Activated CD4-positive, alpha-beta T cell treated with anti-CD3 and anti-CD28 coated beads, Interleukin-2, amount 10 ng/mL, durations not matched to agents 7 days and 5 days (primary cell): ENCODE results near the gene NCOR2. TPM values are rescaled to one million over a fixed set of nuclear protein-coding genes. Genes with fewer than 3 reads are reported as not detected.

Experiments used
- CTCF ChIA-PET: fragments of 350-600 bp; sonication (Branson Sonifier 250); formaldehyde crosslinking; loops from one replicate; lab custom pipeline; 2021; ENCODE audit warnings: antibody characterized with exemption; lab: Charles Lee
- POLR2A ChIA-PET: fragments of 350-600 bp; sonication (Branson Sonifier 250); formaldehyde crosslinking; loops from one replicate; lab custom pipeline; 2021; ENCODE audit warnings: antibody characterized with exemption; lab: Charles Lee
- DNase-seq: peaks from one replicate; pipeline ENCODE4 v3.0.0-alpha.2; 2020
- H3K27ac Mint-ChIP-seq: one replicate; pipeline ENCODE4 v1.8.0; 2021; ENCODE audit warnings: mild to moderate bottlenecking, moderate library complexity, mixed read lengths
- H3K27me3 Mint-ChIP-seq: one replicate; pipeline ENCODE4 v1.8.0; 2021; ENCODE audit warnings: mixed read lengths
- H3K36me3 Mint-ChIP-seq: one replicate; pipeline ENCODE4 v1.8.0; 2021; ENCODE audit warnings: low read depth, mixed read lengths
- H3K4me1 Mint-ChIP-seq: one replicate; pipeline ENCODE4 v1.8.0; 2021; ENCODE audit warnings: mixed read lengths
- H3K4me3 Mint-ChIP-seq: one replicate; pipeline ENCODE4 v1.8.0; 2021; ENCODE audit warnings: mild to moderate bottlenecking, moderate library complexity, mixed read lengths
- H3K9me3 Mint-ChIP-seq: one replicate; pipeline ENCODE4 v1.8.0; 2021; ENCODE audit warnings: mixed read lengths
- total RNA-seq, 2 experiments: library from RNA; stranded (reverse); gene quantifications; one replicate each; pipeline ENCODE4 v1.2.3, GENCODE V29; 2021

NCOR2 gene
- total RNA-seq, 2 experiments from 2014 or later: 96.4 to 102 TPM

- H3K4me3 Mint-ChIP-seq: peak overlapping the region; percentile 77
- H3K9me3 Mint-ChIP-seq: no peaks in the 10 kb centered on the region
- peaks cover 22% of the 10 kb centered on the region for H3K4me1 Mint-ChIP-seq
- no peaks in the 10 kb centered on the region for H3K36me3 Mint-ChIP-seq
- peak overlapping the region; percentile 80 for H3K27ac Mint-ChIP-seq
- H3K27me3 Mint-ChIP-seq: no peaks in the 10 kb centered on the region
- CTCF ChIA-PET: no interaction called here
- POLR2A ChIA-PET: no interaction called here
- peak; percentile 84 for DNase-seq
These were observed 411 bp upstream of the NCOR2 start for GRCh38 chr12:124567673-124568373.

DNA sequence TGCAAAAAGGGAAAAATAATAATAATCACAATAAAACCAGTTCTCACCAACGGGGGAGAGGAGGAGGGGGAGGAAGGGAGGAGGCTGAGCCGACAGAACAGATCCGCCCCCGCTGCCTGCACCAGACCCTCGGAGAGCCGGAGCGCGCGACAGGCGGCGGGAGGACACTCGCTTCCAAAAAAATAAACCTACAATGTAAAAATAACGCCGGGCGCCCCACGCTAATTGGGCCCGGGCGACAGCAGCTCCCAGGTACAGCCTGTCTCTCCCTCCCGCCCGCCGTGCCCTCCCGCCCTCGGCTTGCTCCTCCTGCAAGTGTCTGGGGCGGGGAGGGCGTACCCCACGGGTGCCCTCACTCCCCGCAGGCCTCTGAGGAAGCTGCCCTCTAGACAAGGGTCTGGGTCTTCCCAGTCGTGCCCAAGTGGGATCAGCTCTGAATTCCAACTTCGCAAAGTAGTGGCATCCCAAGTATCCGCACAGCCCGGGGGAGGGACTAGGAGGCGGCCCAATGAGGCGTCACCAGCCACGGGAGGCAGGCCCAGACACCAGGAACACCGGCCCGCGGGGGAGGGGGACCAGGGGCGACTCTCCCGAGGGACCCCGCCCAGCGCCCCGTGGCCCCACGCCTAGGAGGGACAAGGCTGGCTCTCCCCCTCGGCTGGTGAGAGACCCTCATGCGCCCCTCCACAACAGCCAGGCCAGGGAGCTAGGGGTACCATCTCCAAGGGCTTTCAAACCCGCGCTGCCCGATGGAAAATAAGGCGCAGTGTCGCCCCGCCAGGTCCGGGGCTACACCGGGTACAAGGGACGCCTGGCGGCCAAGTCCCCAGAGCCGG, 1.0 kb downstream of the NCOR2 start:
- peak; percentile 74 for DNase-seq
- ChIA-PET POLR2A (interaction anchor here (0.5 kb wide), 1 partner anchor 113 kb away, joined by 3 read pairs; no protein-coding TSS in a partner anchor), CTCF (interaction anchor here (0.7 kb wide), 1 partner anchor 598 kb away, joined by 3 read pairs; no protein-coding TSS in a partner anchor)
- peaks cover 22% of the 10 kb centered on the region for H3K4me1 Mint-ChIP-seq
- no peaks in the 10 kb centered on the region for H3K9me3 Mint-ChIP-seq
- no peaks in the 10 kb centered on the region for H3K27me3 Mint-ChIP-seq
- peak overlapping the region; percentile 92 for H3K4me3 Mint-ChIP-seq
- H3K36me3 Mint-ChIP-seq: no peaks in the 10 kb centered on the region
- H3K27ac Mint-ChIP-seq: peak overlapping the region; percentile 91

- Mint-ChIP-seq H3K27ac (peak overlapping the region; percentile 74), H3K36me3 (no peaks in the 10 kb centered on the region), H3K9me3 (no peaks in the 10 kb centered on the region), H3K27me3 (no peaks in the 10 kb centered on the region), H3K4me3 (peak overlapping the region; percentile 92), H3K4me1 (peaks cover 22% of the 10 kb centered on the region)
- POLR2A ChIA-PET: no interaction called here
- DNase-seq: no peak
- CTCF ChIA-PET: interaction anchor here (0.7 kb wide), 1 partner anchor 599 kb away, joined by 3 read pairs; no protein-coding TSS in a partner anchor
These were observed 1.7 kb downstream of the NCOR2 start for GRCh38 chr12:124565656-124566160.

- Mint-ChIP-seq H3K4me1 (peaks cover 22% of the 10 kb centered on the region), H3K36me3 (no peaks in the 10 kb centered on the region), H3K27ac (no peak overlapping the region), H3K27me3 (no peaks in the 10 kb centered on the region), H3K4me3 (peak overlapping the region; percentile 92), H3K9me3 (no peaks in the 10 kb centered on the region)
- ChIA-PET POLR2A (no interaction called here), CTCF (interaction anchor here (0.8 kb wide), 1 partner anchor 12 kb away, joined by 3 read pairs; no protein-coding TSS in a partner anchor)
- DNase-seq: no peak
These were observed 2.4 kb downstream of the NCOR2 start for GRCh38 chr12:124564971-124565491.

GRCh38 chr12:124564232-124564958, 3.0 kb downstream of the NCOR2 start:
- DNase-seq: no peak
- H3K4me1 Mint-ChIP-seq: peaks cover 22% of the 10 kb centered on the region
- H3K4me3 Mint-ChIP-seq: no peak overlapping the region
- POLR2A ChIA-PET: no interaction called here
- H3K9me3 Mint-ChIP-seq: no peaks in the 10 kb centered on the region
- no peak overlapping the region for H3K27ac Mint-ChIP-seq
- no peaks in the 10 kb centered on the region for H3K27me3 Mint-ChIP-seq
- CTCF ChIA-PET: interaction anchor here (0.8 kb wide), 1 partner anchor 11 kb away, joined by 3 read pairs; no protein-coding TSS in a partner anchor
- H3K36me3 Mint-ChIP-seq: no peaks in the 10 kb centered on the region

DNA sequence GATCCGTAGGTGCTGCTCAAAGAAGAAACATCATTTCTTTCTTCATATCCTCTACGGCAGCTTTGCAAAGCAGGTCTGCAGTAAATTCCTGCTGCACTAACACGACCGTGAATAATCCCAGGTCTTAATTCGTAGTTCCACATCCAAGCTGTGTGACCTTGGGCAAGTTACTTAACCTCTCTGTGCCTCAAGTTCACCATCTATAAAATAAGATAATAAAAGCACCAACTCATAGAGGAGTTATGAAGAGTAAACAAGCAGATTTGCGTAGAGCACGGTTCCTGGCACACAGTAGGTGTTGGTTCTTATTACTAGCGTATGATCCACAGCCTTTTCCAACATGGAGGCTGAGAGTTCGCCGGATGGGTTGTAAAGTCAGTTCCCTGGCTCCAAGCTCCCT, 3.6 kb downstream of the NCOR2 start:
- CTCF ChIA-PET: interaction anchor here (2.0 kb wide), 1 partner anchor 12 kb away, joined by 7 read pairs; no protein-coding TSS in a partner anchor
- Mint-ChIP-seq H3K9me3 (no peaks in the 10 kb centered on the region), H3K27me3 (no peaks in the 10 kb centered on the region), H3K27ac (no peak overlapping the region), H3K4me3 (no peak overlapping the region), H3K4me1 (peaks cover 22% of the 10 kb centered on the region), H3K36me3 (no peaks in the 10 kb centered on the region)
- DNase-seq: no peak
- POLR2A ChIA-PET: no interaction called here

- H3K4me1 Mint-ChIP-seq: peaks cover 20% of the 10 kb centered on the region
These were observed 4.0 kb downstream of the NCOR2 start for GRCh38 chr12:124563401-124563800.

DNA sequence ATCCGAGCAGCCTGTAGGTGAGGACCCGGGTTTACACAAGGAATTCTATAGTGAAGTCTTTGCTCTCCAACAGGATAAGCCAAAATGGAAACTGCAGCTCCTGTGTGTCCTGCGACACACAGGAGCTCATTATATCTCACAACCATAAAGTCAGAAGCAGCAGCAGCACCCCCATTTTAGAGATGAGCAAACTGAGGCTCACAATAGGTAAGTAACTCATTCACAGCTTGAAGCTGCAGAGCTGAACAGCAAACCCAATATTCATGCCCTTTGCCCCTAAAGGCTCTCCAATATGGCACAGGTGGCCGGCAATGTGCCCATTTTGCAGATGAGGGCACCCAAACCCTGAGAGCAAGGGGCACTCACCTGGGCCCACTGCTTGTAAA, 4.6 kb downstream of the NCOR2 start:
- CTCF ChIA-PET: interaction anchor here (2.0 kb wide), 1 partner anchor 11 kb away, joined by 7 read pairs; no protein-coding TSS in a partner anchor
- DNase-seq: no peak
- Mint-ChIP-seq H3K4me3 (no peak overlapping the region), H3K36me3 (no peaks in the 10 kb centered on the region), H3K9me3 (no peaks in the 10 kb centered on the region), H3K4me1 (peaks cover 16% of the 10 kb centered on the region), H3K27ac (no peak overlapping the region), H3K27me3 (no peaks in the 10 kb centered on the region)
- POLR2A ChIA-PET: no interaction called here

More at GRCh38 chr12:124563401-124563800, 4.0 kb downstream of the NCOR2 start:
- Mint-ChIP-seq H3K36me3 (no peaks in the 10 kb centered on the region), H3K27me3 (no peaks in the 10 kb centered on the region), H3K4me3 (no peak overlapping the region), H3K27ac (no peak overlapping the region), H3K9me3 (no peaks in the 10 kb centered on the region)
- DNase-seq: no peak
- CTCF ChIA-PET: interaction anchor here (2.0 kb wide), 1 partner anchor 12 kb away, joined by 7 read pairs; no protein-coding TSS in a partner anchor
- POLR2A ChIA-PET: no interaction called here

- Mint-ChIP-seq H3K36me3 (no peaks in the 10 kb centered on the region), H3K4me1 (peaks cover 14% of the 10 kb centered on the region), H3K27me3 (no peaks in the 10 kb centered on the region), H3K4me3 (no peak overlapping the region), H3K27ac (no peak overlapping the region), H3K9me3 (no peaks in the 10 kb centered on the region)
- CTCF ChIA-PET: interaction anchor here (2.0 kb wide), 1 partner anchor 11 kb away, joined by 7 read pairs; no protein-coding TSS in a partner anchor
- no peak for DNase-seq
- POLR2A ChIA-PET: no interaction called here
These were observed 5.2 kb downstream of the NCOR2 start for GRCh38 chr12:124562018-124562795.

DNA sequence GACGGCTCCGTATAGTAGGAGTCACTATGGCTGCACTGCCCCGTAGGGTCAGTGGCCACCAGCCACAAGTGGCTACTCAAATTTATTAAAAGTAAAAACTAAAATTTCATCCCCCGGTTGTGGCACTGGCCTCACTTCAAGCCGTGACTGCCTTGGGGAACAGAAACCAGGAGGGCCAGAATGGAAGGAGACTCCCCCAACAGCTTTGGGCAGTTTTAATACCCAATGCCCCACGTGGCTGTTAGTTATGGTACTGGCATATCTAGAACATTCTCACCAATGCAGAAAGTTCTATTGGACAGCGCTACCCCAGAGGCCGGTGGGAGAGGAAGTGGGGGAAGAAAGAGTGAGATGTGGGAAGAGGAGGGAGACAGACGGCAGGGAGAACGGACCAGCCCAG, 6.2 kb downstream of the NCOR2 start:
- POLR2A ChIA-PET: no interaction called here

GRCh38 chr12:124560146-124560890, 7.1 kb downstream of the NCOR2 start:
- ChIA-PET POLR2A (no interaction called here), CTCF (interaction anchor here (1.0 kb wide), 1 partner anchor 10 kb away, joined by 3 read pairs; no protein-coding TSS in a partner anchor)
- Mint-ChIP-seq H3K4me1 (peaks cover 10% of the 10 kb centered on the region), H3K27me3 (no peaks in the 10 kb centered on the region), H3K27ac (no peak overlapping the region), H3K9me3 (no peaks in the 10 kb centered on the region), H3K4me3 (no peak overlapping the region), H3K36me3 (no peaks in the 10 kb centered on the region)
- DNase-seq: no peak

More for the DNA sequence above, 6.2 kb downstream of the NCOR2 start:
- H3K27me3 Mint-ChIP-seq: no peaks in the 10 kb centered on the region
- no peaks in the 10 kb centered on the region for H3K36me3 Mint-ChIP-seq
- no peak overlapping the region for H3K4me3 Mint-ChIP-seq
- CTCF ChIA-PET: no interaction called here
- H3K27ac Mint-ChIP-seq: no peak overlapping the region
- H3K9me3 Mint-ChIP-seq: no peaks in the 10 kb centered on the region
- peaks cover 14% of the 10 kb centered on the region for H3K4me1 Mint-ChIP-seq
- DNase-seq: no peak
